Hypothalamus (tissue), 51 donors: ENCODE data around the gene FAM117A.
"Not testable (repeated sequence)": the region's sequence is repeated elsewhere in the genome, so short reads cannot be mapped to it uniquely, and the experiment has no call there.

Experiments used
- DNase-seq, 51 donors: peaks; one replicate each; lab custom pipeline; 2025; lab: John Stamatoyannopoulos, UW

The FAM117A gene

GRCh38 chr17:49681106-49681979 lies 82.6 kb downstream of the FAM117A start:
- DNase-seq, result no peak

GRCh38 chr17:49680314-49680713 lies 83.6 kb downstream of the FAM117A start:
- DNase-seq, result peak in 3 of 51 donors; percentile 11 to 45 (median 42)

GRCh38 chr17:49677933-49678847 lies 85.7 kb downstream of the FAM117A start, which contains the start of gene SPOP:
TSS of gene SPOP (minus strand) at chr17:49678097. CDS start at chr17:49622810, 55,287 bp downstream.
- DNase-seq, result peak; percentile 88 to 99 (median 98)

DNA sequence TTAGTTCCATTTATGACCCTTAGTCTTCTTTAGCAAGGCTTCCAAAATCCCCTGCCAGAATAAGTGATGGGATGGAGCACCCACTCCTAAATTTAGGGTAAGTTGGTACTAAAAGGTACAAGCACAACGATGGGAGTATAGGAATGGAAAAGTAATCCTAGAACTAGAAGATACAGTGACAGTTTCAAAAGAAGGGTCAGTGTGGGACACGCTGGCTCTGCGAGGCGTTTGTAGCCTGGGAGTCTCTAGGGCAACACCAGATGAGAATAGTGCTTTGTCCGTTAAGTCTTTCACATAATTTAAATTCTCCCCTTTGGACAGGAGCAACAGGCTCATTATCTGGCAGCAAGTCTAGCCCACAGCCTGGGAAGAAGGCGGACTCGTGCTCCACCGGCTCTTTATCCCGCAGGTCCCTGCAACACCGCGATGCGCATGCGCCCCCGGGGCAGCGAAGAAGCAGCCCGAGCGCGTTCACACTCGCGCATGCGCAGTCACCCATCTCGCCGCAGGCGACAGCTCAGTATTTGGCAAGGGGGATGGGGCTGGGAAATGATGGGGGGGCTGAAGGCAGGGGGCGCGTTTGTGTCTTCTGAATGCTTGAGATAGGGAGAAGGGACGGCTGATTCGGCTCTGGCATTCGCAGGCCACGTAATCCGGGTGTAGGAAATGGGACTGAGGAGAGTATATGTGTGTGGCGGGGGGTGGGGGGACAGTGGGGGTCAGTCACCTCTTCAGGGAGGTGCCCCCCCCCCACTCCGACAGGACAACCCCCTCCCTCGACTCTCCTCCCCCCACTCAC lies 86.6 kb downstream of the FAM117A start:
- DNase-seq, result peak; percentile 59 to 95 (median 88)

DNA sequence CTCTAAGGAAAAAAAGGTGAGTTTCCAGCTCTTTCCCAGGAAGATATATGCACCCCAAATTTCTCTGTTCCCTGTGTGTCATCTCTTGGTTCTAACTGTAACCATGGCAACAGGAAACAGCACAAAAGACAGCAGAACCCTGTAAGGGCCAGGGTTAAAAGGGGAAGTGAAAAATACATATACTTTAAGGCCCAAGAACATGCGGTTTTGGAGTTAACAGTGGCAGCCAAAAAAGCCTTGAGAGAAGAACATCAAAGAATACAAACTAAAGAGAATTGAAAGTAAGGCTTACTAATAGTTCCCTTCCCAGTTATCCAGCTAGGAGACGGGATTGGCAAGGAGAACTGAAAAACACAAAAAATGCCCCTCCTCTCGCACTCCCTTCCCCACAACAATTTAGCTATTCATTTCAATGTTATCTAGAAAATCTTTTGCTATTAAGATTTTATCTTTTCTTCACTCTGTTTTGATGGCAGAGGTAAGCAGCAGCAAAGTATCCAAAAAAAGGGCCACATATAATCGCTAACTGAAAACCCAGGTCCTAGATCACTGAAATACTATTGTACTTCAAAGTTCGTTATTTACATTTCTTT lies 87.6 kb downstream of the FAM117A start:
- DNase-seq, result peak in 1 of 51 donors; percentile 11

DNA sequence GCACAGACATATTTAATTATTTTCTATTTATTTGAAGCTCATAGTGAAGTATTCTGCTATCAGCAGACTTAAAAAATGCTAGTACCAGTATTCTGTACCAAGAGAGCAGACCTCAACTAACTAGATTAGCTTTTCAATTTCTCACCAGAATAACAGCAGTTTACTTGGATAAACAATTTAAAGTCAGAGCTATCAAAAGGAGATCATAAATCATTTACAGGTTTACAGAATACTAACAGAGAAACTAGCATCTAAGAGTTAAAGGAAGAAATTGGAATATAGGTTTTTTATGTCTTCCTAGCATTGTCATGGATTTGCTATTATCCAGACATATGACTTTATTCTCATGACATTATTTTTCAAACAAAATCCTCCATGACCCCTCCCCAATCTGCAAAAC lies 89.4 kb downstream of the FAM117A start:
- DNase-seq, result no peak

- DNase-seq, result not testable (repeated sequence)
These were observed 90.3 kb downstream of the FAM117A start for GRCh38 chr17:49673679-49674078.

GRCh38 chr17:49670641-49671040 lies 93.3 kb downstream of the FAM117A start:
- DNase-seq, result no peak

DNA sequence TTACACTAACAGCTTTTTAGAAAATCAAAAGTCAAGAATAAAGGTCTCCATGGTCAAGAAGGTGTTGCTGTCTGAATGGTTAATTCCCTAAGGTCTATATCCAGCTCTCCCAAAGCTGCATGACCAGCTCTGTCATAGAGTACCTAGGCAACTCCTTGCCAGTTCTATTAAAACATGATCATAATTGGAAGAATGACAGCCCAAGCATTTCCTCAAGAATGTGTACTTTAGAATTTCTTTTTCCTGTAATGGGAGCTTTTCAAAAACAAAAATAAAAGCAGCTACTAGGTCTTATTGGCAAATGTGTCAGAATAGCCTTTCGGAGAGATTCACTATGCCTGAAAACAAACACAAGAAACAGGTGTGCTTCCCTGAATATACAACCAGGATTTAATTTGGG lies 93.9 kb downstream of the FAM117A start:
- DNase-seq, result no peak

DNA sequence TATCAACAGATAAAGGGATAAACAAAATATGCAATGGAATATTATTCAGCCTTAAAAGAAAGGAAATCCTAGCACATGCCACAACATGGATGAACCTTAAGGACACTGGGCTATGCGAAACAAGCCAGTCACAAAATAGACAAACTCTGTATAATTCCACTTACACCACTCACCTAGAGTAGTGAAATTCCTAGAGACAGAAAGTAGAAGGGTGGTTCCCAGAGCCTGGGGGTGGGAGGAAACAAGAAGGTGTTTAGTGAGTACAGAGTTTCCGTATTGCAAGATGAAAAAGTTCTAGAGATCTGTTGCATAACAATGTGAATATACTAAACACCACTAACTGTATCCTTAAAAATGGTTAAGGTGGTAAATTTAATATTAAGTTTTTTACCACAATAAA lies 96.1 kb downstream of the FAM117A start:
- DNase-seq, result no peak

- DNase-seq, result no peak
These were observed 99.2 kb downstream of the FAM117A start for GRCh38 chr17:49664706-49665211.
